Measurements from ENCODE around the gene RUNX2. TPM values are rescaled to one million over a fixed set of nuclear protein-coding genes. Genes with fewer than 3 reads are reported as not detected.

Gene RUNX2
- total and polyA plus RNA-seq, 3 experiments from 2014 or later, result 16.1 to 25.8 (median 25.3) TPM

- no peaks in the 10 kb centered on the region for H3K27me3 Mint-ChIP-seq
- Histone ChIP-seq H3K4me3 (ENCODE audit: low read length) (no peak overlapping the region), H3K4me1 (ENCODE audit: insufficient read depth, low read length) (peaks cover 28% of the 10 kb centered on the region), H3K27me3 (ENCODE audit: insufficient read depth, low read length, poor library complexity, severe bottlenecking) (no peaks in the 10 kb centered on the region), H3K36me3 (ENCODE audit: insufficient read depth, low read length) (no peaks in the 10 kb centered on the region), H3K27ac (ENCODE audit: low read depth, low read length) (no peak overlapping the region), H3K9me3 (ENCODE audit: low read length) (no peaks in the 10 kb centered on the region)
- H3K36me3 Mint-ChIP-seq, result peaks cover 22 to 34% (median 23%) of the 10 kb centered on the region in 3 donors
- CTCF ChIA-PET, result interaction anchor here (1.7 kb wide), 1 partner anchor 9 kb away, joined by 4 read pairs; no protein-coding TSS in a partner anchor
- no peaks in the 10 kb centered on the region for H3K9me3 Mint-ChIP-seq
- peaks cover 59 to 92% (median 74%) of the 10 kb centered on the region in 3 donors for H3K4me1 Mint-ChIP-seq
- DNase-seq, result no peak
- POLR2A ChIA-PET, result no interaction called here
- peak overlapping the region in 7 of 8 donors; percentile 4 to 92 (median 77) for H3K27ac Mint-ChIP-seq
- peak overlapping the region in 6 of 7 donors; percentile 4 to 83 (median 48) for H3K4me3 Mint-ChIP-seq
Observed at GRCh38 chr6:45439459-45439858, 111.3 kb downstream of the RUNX2 start.

DNA sequence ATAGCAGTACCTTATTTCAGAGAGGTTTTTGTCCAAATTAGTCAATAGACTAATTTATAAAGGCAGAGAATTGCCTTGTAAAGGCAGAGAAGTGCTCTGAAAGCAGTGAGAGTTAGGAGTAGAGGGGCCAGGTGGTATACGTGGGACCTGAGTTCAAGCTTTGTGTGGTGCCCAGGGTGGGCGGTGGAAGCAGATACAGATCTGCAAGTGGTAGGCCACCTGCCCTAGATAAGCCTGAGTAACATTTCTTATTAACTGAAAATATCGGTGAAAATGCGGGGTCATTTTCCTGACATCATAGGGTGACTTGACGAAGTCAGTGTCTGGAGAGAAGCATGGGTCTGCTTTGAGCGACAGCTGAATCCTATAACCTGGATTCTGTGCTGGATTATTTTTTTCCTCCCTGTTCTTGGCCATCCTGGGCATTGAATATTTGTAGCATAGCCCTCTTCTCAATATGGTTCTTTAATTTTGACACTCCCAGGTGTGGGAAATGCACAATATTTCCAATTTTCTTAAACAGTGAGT lies 111.8 kb downstream of the RUNX2 start:
- H3K36me3 ChIP-seq (ENCODE audit: insufficient read depth, low read length), result no peaks in the 10 kb centered on the region
- Mint-ChIP-seq H3K27me3 (no peaks in the 10 kb centered on the region), H3K4me1 (peaks cover 61 to 95% (median 73%) of the 10 kb centered on the region in 3 donors), H3K27ac (peak overlapping the region in 7 of 8 donors; percentile 4 to 92 (median 77)), H3K9me3 (no peaks in the 10 kb centered on the region), H3K4me3 (peak overlapping the region in 6 of 7 donors; percentile 4 to 83 (median 48)), H3K36me3 (peaks cover 23 to 34% (median 24%) of the 10 kb centered on the region in 3 donors)
- H3K4me3 ChIP-seq (ENCODE audit: low read length), result no peak overlapping the region
- H3K9me3 ChIP-seq (ENCODE audit: low read length), result no peaks in the 10 kb centered on the region
- H3K27me3 ChIP-seq (ENCODE audit: insufficient read depth, low read length, poor library complexity, severe bottlenecking), result no peaks in the 10 kb centered on the region
- no peak for DNase-seq
- POLR2A ChIA-PET, result no interaction called here
- H3K27ac ChIP-seq (ENCODE audit: low read depth, low read length), result no peak overlapping the region
- H3K4me1 ChIP-seq (ENCODE audit: insufficient read depth, low read length), result peaks cover 27% of the 10 kb centered on the region
- CTCF ChIA-PET, result no interaction called here

DNA sequence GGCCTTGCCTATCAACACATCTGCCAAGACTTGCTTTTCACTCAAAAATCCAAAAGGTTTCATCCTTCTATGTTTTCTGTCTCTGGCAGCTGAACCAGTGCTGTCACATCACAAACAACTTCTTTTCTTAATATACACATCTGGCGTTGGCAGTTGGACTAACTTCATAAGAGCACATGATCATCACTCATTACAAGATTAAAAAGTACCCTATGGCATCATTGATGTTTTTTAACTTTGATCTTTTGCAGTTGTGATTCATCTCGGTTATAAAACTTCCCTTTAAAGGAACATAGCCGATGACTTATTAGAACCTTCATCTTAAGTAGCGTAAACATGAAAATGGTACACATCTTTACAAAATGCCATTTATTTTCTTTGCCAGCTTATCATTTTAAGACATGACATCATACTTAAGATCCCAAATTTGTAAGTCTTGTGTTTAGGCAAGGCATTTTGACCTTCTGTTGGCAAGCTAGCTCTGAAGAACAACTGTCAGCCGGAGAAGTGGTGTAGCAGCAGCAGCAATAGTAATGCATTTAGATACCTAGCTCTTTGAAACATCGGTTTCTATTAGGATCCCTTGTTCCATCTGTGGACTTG lies 113.8 kb downstream of the RUNX2 start:
- no peaks in the 10 kb centered on the region for H3K27me3 Mint-ChIP-seq
- no peaks in the 10 kb centered on the region for H3K9me3 Mint-ChIP-seq
- Histone ChIP-seq H3K27me3 (ENCODE audit: insufficient read depth, low read length, poor library complexity, severe bottlenecking) (no peaks in the 10 kb centered on the region), H3K9me3 (ENCODE audit: low read length) (no peaks in the 10 kb centered on the region), H3K4me3 (ENCODE audit: low read length) (no peak overlapping the region), H3K4me1 (ENCODE audit: insufficient read depth, low read length) (peaks cover 25% of the 10 kb centered on the region), H3K36me3 (ENCODE audit: insufficient read depth, low read length) (no peaks in the 10 kb centered on the region), H3K27ac (ENCODE audit: low read depth, low read length) (no peak overlapping the region)
- H3K4me1 Mint-ChIP-seq, result peaks cover 60 to 98% (median 76%) of the 10 kb centered on the region in 3 donors
- H3K27ac Mint-ChIP-seq, result peak overlapping the region in 6 of 8 donors; percentile 56 to 91 (median 80)
- peak overlapping the region in 3 of 7 donors; percentile 3 to 33 (median 26) for H3K4me3 Mint-ChIP-seq
- H3K36me3 Mint-ChIP-seq, result peaks cover 23 to 38% (median 27%) of the 10 kb centered on the region in 3 donors
- DNase-seq, result no peak
- ChIA-PET POLR2A (no interaction called here), CTCF (no interaction called here)

GRCh38 chr6:45442716-45443115 lies 114.6 kb downstream of the RUNX2 start:
- Histone ChIP-seq H3K27ac (ENCODE audit: low read depth, low read length) (no peak overlapping the region), H3K27me3 (ENCODE audit: insufficient read depth, low read length, poor library complexity, severe bottlenecking) (no peaks in the 10 kb centered on the region), H3K4me1 (ENCODE audit: insufficient read depth, low read length) (peaks cover 17% of the 10 kb centered on the region), H3K36me3 (ENCODE audit: insufficient read depth, low read length) (no peaks in the 10 kb centered on the region), H3K9me3 (ENCODE audit: low read length) (no peaks in the 10 kb centered on the region), H3K4me3 (ENCODE audit: low read length) (no peak overlapping the region)
- Mint-ChIP-seq H3K4me3 (peak overlapping the region in 1 of 7 donors; percentile 41), H3K9me3 (no peaks in the 10 kb centered on the region), H3K36me3 (peaks cover 21 to 39% (median 27%) of the 10 kb centered on the region in 3 donors), H3K27me3 (no peaks in the 10 kb centered on the region), H3K27ac (peak overlapping the region in 5 of 8 donors; percentile 30 to 83 (median 63)), H3K4me1 (peaks cover 58 to 98% (median 75%) of the 10 kb centered on the region in 3 donors)
- no peak for DNase-seq
- ChIA-PET CTCF (no interaction called here), POLR2A (no interaction called here)

GRCh38 chr6:45445364-45445748 lies 117.2 kb downstream of the RUNX2 start:
- Mint-ChIP-seq H3K27ac (peak overlapping the region in 7 of 8 donors; percentile 8 to 95 (median 86)), H3K27me3 (no peaks in the 10 kb centered on the region), H3K9me3 (no peaks in the 10 kb centered on the region), H3K4me3 (peak overlapping the region in 2 of 7 donors; percentile 57 to 70), H3K4me1 (peaks cover 63 to 98% (median 71%) of the 10 kb centered on the region in 3 donors), H3K36me3 (peaks cover 17 to 25% (median 25%) of the 10 kb centered on the region in 3 donors)
- no peak for DNase-seq
- Histone ChIP-seq H3K4me1 (ENCODE audit: insufficient read depth, low read length) (peaks cover 11% of the 10 kb centered on the region), H3K36me3 (ENCODE audit: insufficient read depth, low read length) (no peaks in the 10 kb centered on the region), H3K27ac (ENCODE audit: low read depth, low read length) (peak overlapping the region; percentile 21), H3K4me3 (ENCODE audit: low read length) (no peak overlapping the region), H3K27me3 (ENCODE audit: insufficient read depth, low read length, poor library complexity, severe bottlenecking) (no peaks in the 10 kb centered on the region), H3K9me3 (ENCODE audit: low read length) (no peaks in the 10 kb centered on the region)
- POLR2A ChIA-PET, result no interaction called here
- CTCF ChIA-PET, result no interaction called here

DNA sequence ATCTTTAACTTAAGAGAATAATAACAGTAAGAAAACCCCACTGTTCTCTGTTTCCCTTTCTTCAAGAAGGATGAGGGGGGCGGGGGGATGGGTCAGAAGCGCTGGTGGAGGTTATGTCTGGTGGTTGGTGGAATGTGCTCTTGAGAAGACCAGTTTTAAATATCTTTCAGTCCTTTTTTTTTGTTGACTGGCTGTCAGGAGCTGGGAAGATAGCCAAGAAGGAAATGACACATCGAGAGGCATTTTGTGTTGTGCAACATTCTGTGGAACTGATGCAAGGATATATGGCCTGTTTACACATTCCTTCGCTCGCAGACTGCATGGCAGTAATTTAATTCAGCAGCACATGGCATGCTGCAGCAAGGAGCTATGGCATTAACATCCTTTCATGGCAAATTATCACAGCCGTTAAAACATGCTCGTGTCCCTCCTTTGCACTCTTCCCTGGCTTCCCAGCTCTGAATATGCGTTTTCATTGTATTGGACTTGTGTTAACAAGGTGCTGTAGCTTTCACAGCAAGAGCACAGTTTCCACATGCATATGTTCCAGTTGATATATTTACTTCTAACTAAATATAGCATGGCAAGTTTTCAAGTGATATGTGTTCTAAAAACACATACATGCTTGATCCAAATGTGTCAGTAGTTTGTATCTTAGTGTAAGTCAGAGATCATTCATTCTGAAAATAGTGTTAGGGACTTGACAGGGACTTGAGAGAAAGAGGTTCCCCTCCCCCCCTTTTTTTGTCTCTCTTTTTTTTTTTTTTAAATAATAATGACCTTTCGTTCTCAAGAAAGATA lies 117.8 kb downstream of the RUNX2 start:
- Histone ChIP-seq H3K36me3 (ENCODE audit: insufficient read depth, low read length) (no peaks in the 10 kb centered on the region), H3K27ac (ENCODE audit: low read depth, low read length) (peak overlapping the region; percentile 51), H3K4me1 (ENCODE audit: insufficient read depth, low read length) (peaks cover 17% of the 10 kb centered on the region), H3K9me3 (ENCODE audit: low read length) (no peaks in the 10 kb centered on the region), H3K27me3 (ENCODE audit: insufficient read depth, low read length, poor library complexity, severe bottlenecking) (no peaks in the 10 kb centered on the region), H3K4me3 (ENCODE audit: low read length) (no peak overlapping the region)
- DNase-seq, result peak in 1 of 5 donors; percentile 12
- Mint-ChIP-seq H3K27ac (peak overlapping the region in 7 of 8 donors; percentile 8 to 95 (median 86)), H3K27me3 (no peaks in the 10 kb centered on the region), H3K4me1 (peaks cover 69 to 98% (median 75%) of the 10 kb centered on the region in 3 donors), H3K4me3 (peak overlapping the region in 5 of 7 donors; percentile 5 to 72 (median 57)), H3K9me3 (no peaks in the 10 kb centered on the region), H3K36me3 (peaks cover 17 to 25% (median 24%) of the 10 kb centered on the region in 3 donors)
- ChIA-PET CTCF (no interaction called here), POLR2A (no interaction called here)

DNA sequence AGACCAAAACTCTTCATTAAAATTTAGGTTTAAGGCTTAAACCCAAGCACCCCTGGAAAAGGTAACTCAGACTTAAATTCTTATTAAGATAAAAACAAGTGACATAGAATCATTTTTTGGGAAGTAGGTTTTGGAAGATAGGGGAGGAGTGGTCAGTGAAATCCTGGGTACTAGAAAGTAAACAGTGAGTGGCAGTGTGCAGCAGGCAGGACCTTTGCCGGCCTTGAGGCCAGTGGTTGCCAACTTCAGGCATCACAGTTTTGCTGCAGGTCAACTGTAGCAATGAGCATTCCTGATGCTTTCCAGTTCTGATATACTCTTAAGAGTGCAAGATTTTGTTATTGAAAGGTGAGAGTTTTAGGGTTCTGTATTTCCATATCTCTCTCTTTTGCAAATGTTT lies 118.9 kb downstream of the RUNX2 start:
- Histone ChIP-seq H3K4me1 (ENCODE audit: insufficient read depth, low read length) (peaks cover 21% of the 10 kb centered on the region), H3K27me3 (ENCODE audit: insufficient read depth, low read length, poor library complexity, severe bottlenecking) (no peaks in the 10 kb centered on the region), H3K9me3 (ENCODE audit: low read length) (no peaks in the 10 kb centered on the region), H3K27ac (ENCODE audit: low read depth, low read length) (peak overlapping the region; percentile 51), H3K4me3 (ENCODE audit: low read length) (no peak overlapping the region), H3K36me3 (ENCODE audit: insufficient read depth, low read length) (no peaks in the 10 kb centered on the region)
- ChIA-PET CTCF (no interaction called here), POLR2A (no interaction called here)
- H3K27ac Mint-ChIP-seq, result peak overlapping the region in 5 of 8 donors; percentile 53 to 77 (median 69)
- DNase-seq, result no peak
- peaks cover 73 to 98% (median 78%) of the 10 kb centered on the region in 3 donors for H3K4me1 Mint-ChIP-seq
- no peaks in the 10 kb centered on the region for H3K9me3 Mint-ChIP-seq
- H3K4me3 Mint-ChIP-seq, result no peak overlapping the region
- H3K36me3 Mint-ChIP-seq, result peaks cover 16 to 29% (median 25%) of the 10 kb centered on the region in 3 donors
- peaks cover 0 to 2% of the 10 kb centered on the region in 2 donors for H3K27me3 Mint-ChIP-seq

- H3K36me3 ChIP-seq (ENCODE audit: insufficient read depth, low read length), result no peaks in the 10 kb centered on the region
- no peaks in the 10 kb centered on the region for H3K9me3 Mint-ChIP-seq
- H3K9me3 ChIP-seq (ENCODE audit: low read length), result no peaks in the 10 kb centered on the region
- H3K36me3 Mint-ChIP-seq, result peaks cover 12 to 24% (median 19%) of the 10 kb centered on the region in 3 donors
- no peak for DNase-seq
- H3K27me3 ChIP-seq (ENCODE audit: insufficient read depth, low read length, poor library complexity, severe bottlenecking), result no peaks in the 10 kb centered on the region
- H3K4me3 Mint-ChIP-seq, result peak overlapping the region in 3 of 7 donors; percentile 24 to 76 (median 37)
- POLR2A ChIA-PET, result no interaction called here
- peaks cover 27% of the 10 kb centered on the region for H3K4me1 ChIP-seq (ENCODE audit: insufficient read depth, low read length)
- CTCF ChIA-PET, result no interaction called here
- peaks cover 69 to 98% (median 77%) of the 10 kb centered on the region in 3 donors for H3K4me1 Mint-ChIP-seq
- no peak overlapping the region for H3K4me3 ChIP-seq (ENCODE audit: low read length)
- H3K27ac ChIP-seq (ENCODE audit: low read depth, low read length), result no peak overlapping the region
- peaks cover 0 to 3% of the 10 kb centered on the region in 2 donors for H3K27me3 Mint-ChIP-seq
- H3K27ac Mint-ChIP-seq, result peak overlapping the region in 6 of 8 donors; percentile 69 to 91 (median 80)
Observed at GRCh38 chr6:45447716-45448115, 119.6 kb downstream of the RUNX2 start.

Measured in CD8-positive, alpha-beta memory T cell (primary cell).